ENCODE data around the gene CCDC85C. TPM values are rescaled to one million over a fixed set of nuclear protein-coding genes. Genes with fewer than 3 reads are reported as not detected.

The CCDC85C gene
- total and polyA plus RNA-seq, 2 of the 8 experiments (the other 6 are each of a cell fraction or from before 2014, with no cell fraction given) = 16.8 to 35.8 TPM

DNA sequence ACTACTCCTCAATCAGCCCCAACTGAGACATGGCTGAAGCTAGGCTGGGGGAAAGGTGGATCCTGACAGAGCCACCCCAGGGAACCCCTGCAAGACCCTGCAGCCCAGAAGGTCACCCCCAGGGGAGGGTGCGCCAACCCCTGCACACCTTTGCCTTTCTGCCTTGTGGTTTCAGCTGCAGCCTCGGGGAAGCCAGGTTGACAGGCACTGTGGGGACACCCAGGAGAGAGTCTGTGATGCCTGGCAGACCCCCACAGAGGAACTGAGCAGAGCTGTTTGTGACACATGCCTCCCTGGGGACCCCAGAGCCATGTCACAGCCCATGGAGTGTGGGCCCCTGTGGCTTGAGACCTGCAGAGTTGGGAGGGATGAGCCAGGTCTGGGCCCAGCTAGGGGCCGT, 29.1 kb upstream of the CCDC85C start (continued):
- TF ChIP-seq CHD7 (IDR thresholded peaks at IDR 0.05; ENCODE audit: insufficient replicate concordance, low read length) = no peak
- TF ChIP-seq ASH2L (IDR thresholded peaks at IDR 0.05; ENCODE audit: low read length) = no peak
- TF ChIP-seq GTF2F1 (IDR thresholded peaks at IDR 0.05; ENCODE audit: borderline replicate concordance, low read depth, low read length) = no peak
- TF ChIP-seq, protein P1, sequence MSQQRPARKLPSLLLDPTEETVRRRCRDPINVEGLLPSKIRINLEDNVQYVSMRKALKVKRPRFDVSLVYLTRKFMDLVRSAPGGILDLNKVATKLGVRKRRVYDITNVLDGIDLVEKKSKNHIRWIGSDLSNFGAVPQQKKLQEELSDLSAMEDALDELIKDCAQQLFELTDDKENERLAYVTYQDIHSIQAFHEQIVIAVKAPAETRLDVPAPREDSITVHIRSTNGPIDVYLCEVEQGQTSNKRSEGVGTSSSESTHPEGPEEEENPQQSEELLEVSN (IDR thresholded peaks at IDR 0.05) = no peak
- no peak for TF ChIP-seq NANOG (IDR thresholded peaks at IDR 0.05; ENCODE audit: insufficient read depth, low read depth, low read length, poor library complexity, severe bottlenecking)
- no peak for TF ChIP-seq POLR2A (IDR thresholded peaks at IDR 0.05; ENCODE audit: control extremely low read depth in 1 of 2, low read depth in 2 of 2, low read length in 2 of 2)

Data from H1 (cell line).